Activated CD4-positive, CD25-positive, alpha-beta regulatory T cell treated with anti-CD3 and anti-CD28 coated beads, Interleukin-2, amount 50 U/mL, for 72 hours (primary cell): ENCODE measurements around the gene GNG12.
"Not testable (repeated sequence)": the region's sequence is repeated elsewhere in the genome, so short reads cannot be mapped to it uniquely, and the experiment has no call there.

Source experiments
- DNase-seq: peaks from one replicate; pipeline ENCODE4 v3.0.0; 2021

GNG12 gene

GRCh38 chr1:67749263-67749843, 83.9 kb downstream of the GNG12 start:
- DNase-seq = no peak

GRCh38 chr1:67748630-67749029, 84.6 kb downstream of the GNG12 start:
- no peak for DNase-seq

GRCh38 chr1:67747671-67748546, 85.4 kb downstream of the GNG12 start:
- DNase-seq = no peak

GRCh38 chr1:67745875-67746698, 87.2 kb downstream of the GNG12 start:
- no peak for DNase-seq

- DNase-seq = no peak
These were observed 90.1 kb downstream of the GNG12 start for GRCh38 chr1:67743072-67743725.

- DNase-seq = no peak
These were observed 91.5 kb downstream of the GNG12 start for GRCh38 chr1:67741736-67742135.

GRCh38 chr1:67741121-67741520, 92.1 kb downstream of the GNG12 start:
- no peak for DNase-seq

- DNase-seq = no peak
These were observed 92.7 kb downstream of the GNG12 start for GRCh38 chr1:67740543-67740942.

- no peak for DNase-seq
These were observed 93.9 kb downstream of the GNG12 start for GRCh38 chr1:67739361-67739760.

- no peak for DNase-seq
These were observed 94.9 kb downstream of the GNG12 start for GRCh38 chr1:67738401-67738800.

GRCh38 chr1:67737875-67738274, 95.4 kb downstream of the GNG12 start:
- no peak for DNase-seq

GRCh38 chr1:67736750-67737149, 96.5 kb downstream of the GNG12 start:
- DNase-seq = no peak

GRCh38 chr1:67735806-67736627, 97.2 kb downstream of the GNG12 start:
- peak; percentile 62 for DNase-seq

GRCh38 chr1:67735206-67735605, 98.1 kb downstream of the GNG12 start:
- no peak for DNase-seq

- DNase-seq = no peak
These were observed 99.0 kb downstream of the GNG12 start for GRCh38 chr1:67734323-67734690.

- DNase-seq = no peak
These were observed 99.5 kb downstream of the GNG12 start for GRCh38 chr1:67733681-67734322.

- DNase-seq = no peak
These were observed 100.5 kb downstream of the GNG12 start for GRCh38 chr1:67732750-67733151.

- DNase-seq = no peak
These were observed 101.9 kb downstream of the GNG12 start for GRCh38 chr1:67731322-67731721.

GRCh38 chr1:67730312-67730711, 103.0 kb downstream of the GNG12 start:
- DNase-seq = not testable (repeated sequence)

- DNase-seq = no peak
These were observed 103.4 kb downstream of the GNG12 start for GRCh38 chr1:67729872-67730271.

- DNase-seq = no peak
These were observed 107.0 kb downstream of the GNG12 start for GRCh38 chr1:67726224-67726623.
